Measurements from ENCODE around the gene C4orf51. TPM values are rescaled to one million over a fixed set of nuclear protein-coding genes. Genes with fewer than 3 reads are reported as not detected.
"Not testable (repeated sequence)": the region's sequence is repeated elsewhere in the genome, so short reads cannot be mapped to it uniquely, and the experiment has no call there.

C4orf51 gene
- total and polyA plus RNA-seq, 2 donors: not detected

GRCh38 chr4:145663194-145663593 is 16.8 kb upstream of the C4orf51 start:
- DNase-seq (ENCODE audit: low read depth in 6 of 9, low spot score in 9 of 9): no peak
- Histone ChIP-seq H3K4me3 (ENCODE audit: low read length in 2 of 2) (no peak overlapping the region), H3K4me1 (ENCODE audit: control insufficient read depth in 2 of 2, insufficient read depth in 2 of 2, low read length in 2 of 2) (no peaks in the 10 kb centered on the region), H3K36me3 (ENCODE audit: control insufficient read depth in 2 of 2, insufficient read depth in 2 of 2, low read length in 1 of 2) (peaks cover 0 to 5% of the 10 kb centered on the region in 2 donors), H3K27me3 (ENCODE audit: control insufficient read depth in 2 of 2, insufficient read depth in 1 of 2, low read length in 1 of 2) (no peaks in the 10 kb centered on the region), H3K9me3 (ENCODE audit: control insufficient read depth in 2 of 2, insufficient read depth in 1 of 2, low read length in 1 of 2) (no peaks in the 10 kb centered on the region), H3K27ac (ENCODE audit: low read depth in 1 of 2, low read length in 1 of 2) (no peak overlapping the region)
- 93% methylated on average over 3 of the region's 3 CpGs for WGBS

- Histone ChIP-seq H3K4me1 (ENCODE audit: control insufficient read depth in 2 of 2, insufficient read depth in 2 of 2, low read length in 2 of 2) (no peaks in the 10 kb centered on the region), H3K27ac (ENCODE audit: low read depth in 1 of 2, low read length in 1 of 2) (no peak overlapping the region), H3K4me3 (ENCODE audit: low read length in 2 of 2) (no peak overlapping the region), H3K9me3 (ENCODE audit: control insufficient read depth in 2 of 2, insufficient read depth in 1 of 2, low read length in 1 of 2) (no peaks in the 10 kb centered on the region), H3K36me3 (ENCODE audit: control insufficient read depth in 2 of 2, insufficient read depth in 2 of 2, low read length in 1 of 2) (no peaks in the 10 kb centered on the region), H3K27me3 (ENCODE audit: control insufficient read depth in 2 of 2, insufficient read depth in 1 of 2, low read length in 1 of 2) (no peaks in the 10 kb centered on the region)
- no peak for DNase-seq (ENCODE audit: low read depth in 6 of 9, low spot score in 9 of 9)
- WGBS: 98% methylated on average over 1 of the region's 1 CpG
These were observed 14.2 kb upstream of the C4orf51 start for GRCh38 chr4:145665773-145666172.

- Histone ChIP-seq H3K27me3 (ENCODE audit: control insufficient read depth in 2 of 2, insufficient read depth in 1 of 2, low read length in 1 of 2) (no peaks in the 10 kb centered on the region), H3K4me1 (ENCODE audit: control insufficient read depth in 2 of 2, insufficient read depth in 2 of 2, low read length in 2 of 2) (no peaks in the 10 kb centered on the region), H3K4me3 (ENCODE audit: low read length in 2 of 2) (no peak overlapping the region), H3K27ac (ENCODE audit: low read depth in 1 of 2, low read length in 1 of 2) (no peak overlapping the region), H3K9me3 (ENCODE audit: control insufficient read depth in 2 of 2, insufficient read depth in 1 of 2, low read length in 1 of 2) (no peaks in the 10 kb centered on the region), H3K36me3 (ENCODE audit: control insufficient read depth in 2 of 2, insufficient read depth in 2 of 2, low read length in 1 of 2) (no peaks in the 10 kb centered on the region)
- no peak for DNase-seq (ENCODE audit: low read depth in 6 of 9, low spot score in 9 of 9)
These were observed 9.5 kb upstream of the C4orf51 start for GRCh38 chr4:145670422-145670821.

GRCh38 chr4:145679520-145679919 is 426 bp upstream of the C4orf51 start:
- H3K4me3 ChIP-seq (ENCODE audit: low read length in 2 of 2): no peak overlapping the region
- H3K9me3 ChIP-seq (ENCODE audit: control insufficient read depth in 2 of 2, insufficient read depth in 1 of 2, low read length in 1 of 2): no peaks in the 10 kb centered on the region
- no peaks in the 10 kb centered on the region for H3K27me3 ChIP-seq (ENCODE audit: control insufficient read depth in 2 of 2, insufficient read depth in 1 of 2, low read length in 1 of 2)
- 92% methylated on average over 1 of the region's 1 CpG for WGBS
- no peaks in the 10 kb centered on the region for H3K4me1 ChIP-seq (ENCODE audit: control insufficient read depth in 2 of 2, insufficient read depth in 2 of 2, low read length in 2 of 2)
- H3K27ac ChIP-seq (ENCODE audit: low read depth in 1 of 2, low read length in 1 of 2): no peak overlapping the region
- H3K36me3 ChIP-seq (ENCODE audit: control insufficient read depth in 2 of 2, insufficient read depth in 2 of 2, low read length in 1 of 2): no peaks in the 10 kb centered on the region
- DNase-seq (ENCODE audit: low read depth in 6 of 9, low spot score in 9 of 9): peak in 1 of 9 donors; percentile 6

- Histone ChIP-seq H3K27me3 (ENCODE audit: control insufficient read depth in 2 of 2, insufficient read depth in 1 of 2, low read length in 1 of 2) (no peaks in the 10 kb centered on the region), H3K27ac (ENCODE audit: low read depth in 1 of 2, low read length in 1 of 2) (no peak overlapping the region), H3K4me1 (ENCODE audit: control insufficient read depth in 2 of 2, insufficient read depth in 2 of 2, low read length in 2 of 2) (no peaks in the 10 kb centered on the region), H3K9me3 (ENCODE audit: control insufficient read depth in 2 of 2, insufficient read depth in 1 of 2, low read length in 1 of 2) (no peaks in the 10 kb centered on the region), H3K4me3 (ENCODE audit: low read length in 2 of 2) (no peak overlapping the region), H3K36me3 (ENCODE audit: control insufficient read depth in 2 of 2, insufficient read depth in 2 of 2, low read length in 1 of 2) (no peaks in the 10 kb centered on the region)
- WGBS: 95% methylated on average over 1 of the region's 1 CpG
- no peak for DNase-seq (ENCODE audit: low read depth in 6 of 9, low spot score in 9 of 9)
These were observed 956 bp downstream of the C4orf51 start for GRCh38 chr4:145680902-145681301.

GRCh38 chr4:145681518-145681917 is 1.6 kb downstream of the C4orf51 start:
- Histone ChIP-seq H3K4me3 (ENCODE audit: low read length in 2 of 2) (no peak overlapping the region), H3K27ac (ENCODE audit: low read depth in 1 of 2, low read length in 1 of 2) (no peak overlapping the region), H3K4me1 (ENCODE audit: control insufficient read depth in 2 of 2, insufficient read depth in 2 of 2, low read length in 2 of 2) (no peaks in the 10 kb centered on the region), H3K36me3 (ENCODE audit: control insufficient read depth in 2 of 2, insufficient read depth in 2 of 2, low read length in 1 of 2) (no peaks in the 10 kb centered on the region), H3K9me3 (ENCODE audit: control insufficient read depth in 2 of 2, insufficient read depth in 1 of 2, low read length in 1 of 2) (no peaks in the 10 kb centered on the region), H3K27me3 (ENCODE audit: control insufficient read depth in 2 of 2, insufficient read depth in 1 of 2, low read length in 1 of 2) (no peaks in the 10 kb centered on the region)
- DNase-seq (ENCODE audit: low read depth in 6 of 9, low spot score in 9 of 9): no peak

GRCh38 chr4:145681956-145682355 is 2.0 kb downstream of the C4orf51 start:
- H3K27me3 ChIP-seq (ENCODE audit: control insufficient read depth in 2 of 2, insufficient read depth in 1 of 2, low read length in 1 of 2): no peaks in the 10 kb centered on the region
- H3K9me3 ChIP-seq (ENCODE audit: control insufficient read depth in 2 of 2, insufficient read depth in 1 of 2, low read length in 1 of 2): no peaks in the 10 kb centered on the region
- H3K4me3 ChIP-seq (ENCODE audit: low read length in 2 of 2): no peak overlapping the region
- no peak for DNase-seq (ENCODE audit: low read depth in 6 of 9, low spot score in 9 of 9)
- 99% methylated on average over 1 of the region's 1 CpG for WGBS
- no peak overlapping the region for H3K27ac ChIP-seq (ENCODE audit: low read depth in 1 of 2, low read length in 1 of 2)
- no peaks in the 10 kb centered on the region for H3K4me1 ChIP-seq (ENCODE audit: control insufficient read depth in 2 of 2, insufficient read depth in 2 of 2, low read length in 2 of 2)
- no peaks in the 10 kb centered on the region for H3K36me3 ChIP-seq (ENCODE audit: control insufficient read depth in 2 of 2, insufficient read depth in 2 of 2, low read length in 1 of 2)

GRCh38 chr4:145686991-145687390 is 7.0 kb downstream of the C4orf51 start:
- 49% methylated on average over 2 of the region's 2 CpGs for WGBS
- DNase-seq (ENCODE audit: low read depth in 6 of 9, low spot score in 9 of 9): no peak
- no peak overlapping the region for H3K27ac ChIP-seq (ENCODE audit: low read depth in 1 of 2, low read length in 1 of 2)
- H3K36me3 ChIP-seq (ENCODE audit: control insufficient read depth in 2 of 2, insufficient read depth in 2 of 2, low read length in 1 of 2): no peaks in the 10 kb centered on the region
- no peaks in the 10 kb centered on the region for H3K9me3 ChIP-seq (ENCODE audit: control insufficient read depth in 2 of 2, insufficient read depth in 1 of 2, low read length in 1 of 2)
- H3K27me3 ChIP-seq (ENCODE audit: control insufficient read depth in 2 of 2, insufficient read depth in 1 of 2, low read length in 1 of 2): no peaks in the 10 kb centered on the region
- no peak overlapping the region for H3K4me3 ChIP-seq (ENCODE audit: low read length in 2 of 2)
- H3K4me1 ChIP-seq (ENCODE audit: control insufficient read depth in 2 of 2, insufficient read depth in 2 of 2, low read length in 2 of 2): no peaks in the 10 kb centered on the region

GRCh38 chr4:145690610-145691009 is 10.7 kb downstream of the C4orf51 start:
- WGBS: 99% methylated on average over 3 of the region's 3 CpGs
- H3K36me3 ChIP-seq (ENCODE audit: control insufficient read depth in 2 of 2, insufficient read depth in 2 of 2, low read length in 1 of 2): no peaks in the 10 kb centered on the region
- H3K4me3 ChIP-seq (ENCODE audit: low read length in 2 of 2): no peak overlapping the region
- no peaks in the 10 kb centered on the region for H3K4me1 ChIP-seq (ENCODE audit: control insufficient read depth in 2 of 2, insufficient read depth in 2 of 2, low read length in 2 of 2)
- no peak for DNase-seq (ENCODE audit: low read depth in 6 of 9, low spot score in 9 of 9)
- H3K27me3 ChIP-seq (ENCODE audit: control insufficient read depth in 2 of 2, insufficient read depth in 1 of 2, low read length in 1 of 2): no peaks in the 10 kb centered on the region
- H3K9me3 ChIP-seq (ENCODE audit: control insufficient read depth in 2 of 2, insufficient read depth in 1 of 2, low read length in 1 of 2): no peaks in the 10 kb centered on the region
- no peak overlapping the region for H3K27ac ChIP-seq (ENCODE audit: low read depth in 1 of 2, low read length in 1 of 2)

- not testable (repeated sequence) for H3K4me3 ChIP-seq (ENCODE audit: low read length in 2 of 2); H3K4me1 ChIP-seq (ENCODE audit: control insufficient read depth in 2 of 2, insufficient read depth in 2 of 2, low read length in 2 of 2); DNase-seq (ENCODE audit: low read depth in 6 of 9, low spot score in 9 of 9); H3K27me3 ChIP-seq (ENCODE audit: control insufficient read depth in 2 of 2, insufficient read depth in 1 of 2, low read length in 1 of 2); H3K36me3 ChIP-seq (ENCODE audit: control insufficient read depth in 2 of 2, insufficient read depth in 2 of 2, low read length in 1 of 2); H3K27ac ChIP-seq (ENCODE audit: low read depth in 1 of 2, low read length in 1 of 2); H3K9me3 ChIP-seq (ENCODE audit: control insufficient read depth in 2 of 2, insufficient read depth in 1 of 2, low read length in 1 of 2)
- 95% methylated on average over 2 of the region's 2 CpGs for WGBS
These were observed 11.5 kb downstream of the C4orf51 start for GRCh38 chr4:145691416-145691815.

Data from thymus (tissue), 11 donors.